HUES48 (cell line): ENCODE results near the gene RASSF7.

Experiments
- H3K27ac ChIP-seq: one replicate; pipeline ENCODE4 v1.7.0; 2013; ENCODE audit warnings: low read depth, low read length, inconsistent platforms
- H3K27me3 ChIP-seq: 2 replicates; pipeline ENCODE4 v1.6.1; 2013; ENCODE audit warnings: mild to moderate bottlenecking, low read length; ENCODE audit not compliant: control insufficient read depth, insufficient read depth
- H3K36me3 ChIP-seq: 2 replicates; pipeline ENCODE4 v1.6.1; 2013; ENCODE audit warnings: low read length; ENCODE audit not compliant: control insufficient read depth, insufficient read depth
- H3K4me1 ChIP-seq: 2 replicates; pipeline ENCODE4 v1.6.1; 2013; ENCODE audit warnings: mild to moderate bottlenecking, low read length; ENCODE audit not compliant: control insufficient read depth, insufficient read depth
- H3K4me3 ChIP-seq: 2 replicates; pipeline ENCODE4 v1.5.1; 2013; ENCODE audit warnings: mild to moderate bottlenecking, low read depth, low read length
- H3K9ac ChIP-seq: 2 replicates; pipeline ENCODE4 v1.6.1; 2013; ENCODE audit warnings: mild to moderate bottlenecking, low read depth, low read length, moderate library complexity
- H3K9me3 ChIP-seq: 2 replicates; pipeline ENCODE4 v1.6.1; 2013; ENCODE audit warnings: low read length; ENCODE audit not compliant: control insufficient read depth, insufficient read depth

RASSF7 gene

DNA sequence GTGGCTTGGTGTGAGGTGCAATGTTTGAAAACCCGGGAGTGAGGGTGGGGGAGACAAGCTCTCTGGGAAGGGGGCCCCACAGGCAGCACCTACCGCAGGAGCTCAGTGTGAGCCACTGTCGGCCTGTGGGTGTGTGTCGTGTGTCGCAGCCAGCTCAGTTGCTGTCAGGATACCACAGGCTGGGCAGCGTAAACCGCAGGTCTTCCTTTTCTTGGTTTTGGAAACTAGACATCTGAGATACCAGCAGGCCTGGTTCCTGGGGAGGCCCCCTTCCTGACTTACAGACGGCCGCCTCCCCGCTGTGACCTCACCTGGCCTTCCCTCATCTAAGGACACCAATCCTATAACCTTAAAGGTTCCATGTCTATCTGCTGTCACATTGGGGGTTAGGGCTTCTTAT is 35.6 kb downstream of the RASSF7 start:
- Histone ChIP-seq H3K4me1 (no peaks in the 10 kb centered on the region), H3K27me3 (no peaks in the 10 kb centered on the region), H3K9ac (no peak overlapping the region), H3K27ac (no peak overlapping the region), H3K36me3 (peaks cover 90% of the 10 kb centered on the region), H3K4me3 (no peak overlapping the region), H3K9me3 (no peaks in the 10 kb centered on the region)

DNA sequence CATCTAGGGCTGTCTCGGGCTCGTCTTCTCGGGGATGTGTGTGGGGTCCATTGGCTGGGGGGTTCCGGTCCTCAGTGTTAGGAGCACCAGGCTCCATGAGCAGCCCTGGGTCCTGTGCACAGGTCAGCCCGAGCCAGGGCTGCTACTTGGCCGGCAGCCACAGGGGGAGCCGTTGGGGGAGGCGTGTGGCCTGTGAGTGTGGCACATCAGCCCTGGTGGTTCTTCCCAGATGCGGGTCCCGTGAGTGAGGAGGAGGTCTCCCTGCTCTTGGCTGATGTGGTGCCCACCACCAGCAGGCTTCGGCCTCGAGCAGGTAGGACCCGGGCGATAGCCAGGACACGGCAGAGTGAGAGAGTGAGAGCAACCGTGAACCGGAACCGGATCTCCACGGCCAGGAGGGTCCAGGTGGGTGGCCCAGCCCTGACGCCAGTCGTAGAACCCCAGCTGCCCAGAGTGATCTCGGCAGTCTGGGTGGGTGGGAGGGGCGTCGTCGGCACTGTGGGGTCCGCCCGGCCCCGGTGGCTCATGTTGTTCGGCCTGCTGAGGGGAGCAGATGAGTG is 36.5 kb downstream of the RASSF7 start:
- Histone ChIP-seq H3K9ac (no peak overlapping the region), H3K4me3 (no peak overlapping the region), H3K9me3 (no peaks in the 10 kb centered on the region), H3K27ac (no peak overlapping the region), H3K27me3 (no peaks in the 10 kb centered on the region), H3K36me3 (peaks cover 93% of the 10 kb centered on the region), H3K4me1 (no peaks in the 10 kb centered on the region)

DNA sequence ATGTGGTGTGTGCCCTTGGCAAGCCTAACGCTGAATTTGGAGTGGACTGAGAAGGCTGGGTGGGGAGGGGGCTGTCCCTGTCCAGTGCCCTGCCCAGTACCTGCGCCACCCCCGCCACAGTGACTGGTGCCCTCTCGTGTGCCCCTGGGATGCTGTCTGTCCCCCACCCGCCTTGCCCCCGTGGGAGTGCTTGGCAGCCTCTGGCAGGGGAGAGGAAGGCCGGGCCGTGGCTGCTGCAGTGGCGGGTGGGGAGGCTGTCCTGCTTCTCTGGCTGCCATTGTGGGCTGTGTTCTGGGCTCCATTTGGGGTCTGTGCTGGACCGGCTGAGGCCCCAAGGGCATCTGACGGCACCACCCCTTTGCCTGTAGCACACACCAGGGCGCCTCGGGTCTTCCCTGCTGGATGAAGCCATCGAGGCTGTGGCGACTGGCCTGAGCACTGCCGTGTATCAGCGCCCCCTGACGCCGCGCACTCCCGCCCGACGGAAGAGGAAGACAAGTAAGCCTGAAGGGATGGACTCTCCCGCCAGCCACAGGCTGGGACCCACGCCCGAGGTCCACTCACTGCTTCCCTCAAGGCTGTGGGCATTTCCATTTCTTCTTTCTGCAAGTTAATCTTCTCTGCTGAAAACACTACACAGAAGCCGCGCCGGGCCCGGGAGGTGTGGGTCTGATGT is 37.4 kb downstream of the RASSF7 start:
- Histone ChIP-seq H3K4me3 (no peak overlapping the region), H3K27me3 (no peaks in the 10 kb centered on the region), H3K9me3 (no peaks in the 10 kb centered on the region), H3K27ac (no peak overlapping the region), H3K9ac (no peak overlapping the region), H3K4me1 (no peaks in the 10 kb centered on the region), H3K36me3 (peaks cover 90% of the 10 kb centered on the region)

DNA sequence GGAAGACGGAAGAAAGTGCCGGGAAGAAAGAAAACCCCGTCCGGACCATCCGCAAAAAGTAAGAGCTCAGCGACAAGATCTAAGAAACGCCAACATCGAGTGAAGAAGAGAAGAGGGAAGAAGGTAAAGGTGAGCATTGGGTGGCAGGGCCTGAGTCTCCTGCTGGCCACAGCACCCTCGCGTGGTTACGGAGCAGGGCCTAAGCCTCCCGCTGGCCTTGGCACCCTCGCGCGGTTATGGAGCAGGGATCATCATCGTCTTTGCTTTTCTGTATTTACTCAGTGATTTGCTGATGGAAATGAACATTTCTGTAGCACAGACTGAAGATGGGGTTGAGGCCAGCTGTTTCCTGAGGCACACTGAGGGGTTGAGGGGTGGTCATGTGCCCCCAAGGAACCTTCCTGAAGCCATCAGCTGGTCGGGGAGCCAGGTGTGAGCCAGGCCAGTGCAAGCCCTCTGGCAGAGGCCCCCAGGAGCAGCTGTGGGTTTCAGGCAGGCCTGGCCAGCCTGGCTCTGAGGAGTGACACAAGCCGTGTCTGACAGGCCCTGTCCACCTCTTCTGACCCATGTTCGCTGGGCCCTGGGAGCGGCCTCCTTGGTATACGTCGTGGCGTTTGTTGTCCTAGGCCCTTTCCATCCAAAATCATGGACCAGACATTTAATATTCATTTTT is 40.9 kb downstream of the RASSF7 start:
- Histone ChIP-seq H3K36me3 (peaks cover 90% of the 10 kb centered on the region), H3K27me3 (no peaks in the 10 kb centered on the region), H3K4me1 (no peaks in the 10 kb centered on the region), H3K27ac (no peak overlapping the region), H3K4me3 (no peak overlapping the region), H3K9ac (no peak overlapping the region), H3K9me3 (no peaks in the 10 kb centered on the region)

DNA sequence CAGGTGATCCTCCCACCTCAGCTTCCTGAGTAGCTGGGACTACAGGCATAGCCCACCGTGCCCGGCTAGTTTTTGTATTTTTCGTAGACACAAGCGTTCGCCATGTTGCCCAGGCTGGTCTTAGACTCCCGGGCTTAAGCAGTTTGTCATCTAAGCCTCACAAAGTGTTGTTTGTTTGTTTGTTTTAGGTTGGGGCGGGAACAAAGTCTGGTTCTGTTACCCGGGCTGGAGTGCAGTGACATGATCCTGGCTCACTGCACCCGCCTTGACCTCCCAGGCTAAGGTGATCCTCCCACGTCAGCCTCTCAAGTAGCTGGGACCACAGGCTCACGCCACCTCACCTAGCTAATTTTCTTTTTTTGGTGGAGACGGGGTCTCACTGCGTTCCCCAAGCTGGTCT is 42.4 kb downstream of the RASSF7 start:
- Histone ChIP-seq H3K9ac (no peak overlapping the region), H3K27me3 (no peaks in the 10 kb centered on the region), H3K27ac (no peak overlapping the region), H3K36me3 (peaks cover 92% of the 10 kb centered on the region), H3K4me1 (no peaks in the 10 kb centered on the region), H3K9me3 (no peaks in the 10 kb centered on the region), H3K4me3 (no peak overlapping the region)

DNA sequence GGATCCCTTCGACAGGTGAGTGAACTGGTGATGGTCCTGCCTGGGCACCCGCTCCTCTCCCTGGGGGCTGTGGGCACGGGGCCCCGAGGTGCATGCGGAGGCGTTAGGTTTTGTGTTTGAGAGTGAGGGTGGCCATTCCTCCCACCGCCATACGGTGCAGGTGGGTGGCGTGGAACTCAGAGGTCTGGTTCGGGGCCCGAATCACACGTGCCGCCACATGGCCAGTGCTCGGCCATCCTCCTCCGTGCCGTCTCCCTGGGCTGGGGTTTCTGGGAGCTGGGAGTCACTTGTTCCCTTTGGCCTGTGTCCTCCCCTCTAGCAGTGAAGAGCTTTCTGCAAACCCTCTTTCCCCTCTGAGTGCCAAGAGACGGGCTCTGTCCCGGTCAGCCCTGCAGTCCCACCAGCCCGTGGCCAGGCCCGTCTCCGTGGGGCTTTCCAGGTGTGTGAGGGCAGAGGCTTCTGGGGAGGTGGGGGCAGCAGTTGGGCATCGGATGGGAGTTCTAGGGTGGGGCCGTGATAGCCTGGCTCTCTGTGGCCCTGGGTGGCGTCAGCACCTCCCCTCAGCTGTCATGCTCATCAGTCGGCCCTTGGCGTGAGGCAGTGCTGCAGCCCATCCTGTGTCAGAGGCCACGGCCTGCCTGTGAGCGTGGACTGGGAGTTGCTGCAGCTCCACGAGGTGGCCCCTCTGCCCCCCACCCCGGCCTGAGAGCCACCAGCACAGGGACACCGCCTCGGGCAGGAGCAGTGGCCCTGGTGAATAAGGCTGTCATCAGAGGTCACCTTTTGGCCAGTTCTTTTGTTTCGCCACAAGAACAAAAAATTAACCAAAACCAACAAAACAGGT is 44.7 kb downstream of the RASSF7 start:
- peaks cover 95% of the 10 kb centered on the region for H3K36me3 ChIP-seq

DNA sequence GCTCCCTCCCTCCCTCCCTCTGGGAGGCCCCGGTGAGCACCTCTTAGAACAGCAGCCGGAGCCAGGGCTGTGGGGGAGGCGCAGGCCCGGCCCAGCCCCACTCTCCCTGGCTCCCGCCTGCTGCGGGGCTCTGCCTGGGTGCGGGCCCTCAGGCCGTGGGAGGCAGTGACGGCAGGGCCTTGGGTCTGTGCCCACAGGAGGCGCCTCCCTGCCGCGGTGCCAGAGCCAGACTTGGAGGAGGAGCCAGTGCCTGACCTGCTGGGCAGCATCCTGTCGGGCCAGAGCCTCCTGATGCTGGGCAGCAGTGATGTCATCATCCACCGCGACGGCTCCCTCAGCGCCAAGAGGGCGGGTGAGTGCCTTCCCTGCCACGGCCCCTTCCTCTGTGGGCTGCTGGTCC is 45.5 kb downstream of the RASSF7 start:
- no peak overlapping the region for H3K27ac ChIP-seq

More for the DNA sequence above, 44.7 kb downstream of the RASSF7 start:
- no peaks in the 10 kb centered on the region for H3K4me1 ChIP-seq
- H3K9ac ChIP-seq, result no peak overlapping the region
- H3K9me3 ChIP-seq, result no peaks in the 10 kb centered on the region
- H3K4me3 ChIP-seq, result no peak overlapping the region
- no peak overlapping the region for H3K27ac ChIP-seq
- H3K27me3 ChIP-seq, result no peaks in the 10 kb centered on the region

DNA sequence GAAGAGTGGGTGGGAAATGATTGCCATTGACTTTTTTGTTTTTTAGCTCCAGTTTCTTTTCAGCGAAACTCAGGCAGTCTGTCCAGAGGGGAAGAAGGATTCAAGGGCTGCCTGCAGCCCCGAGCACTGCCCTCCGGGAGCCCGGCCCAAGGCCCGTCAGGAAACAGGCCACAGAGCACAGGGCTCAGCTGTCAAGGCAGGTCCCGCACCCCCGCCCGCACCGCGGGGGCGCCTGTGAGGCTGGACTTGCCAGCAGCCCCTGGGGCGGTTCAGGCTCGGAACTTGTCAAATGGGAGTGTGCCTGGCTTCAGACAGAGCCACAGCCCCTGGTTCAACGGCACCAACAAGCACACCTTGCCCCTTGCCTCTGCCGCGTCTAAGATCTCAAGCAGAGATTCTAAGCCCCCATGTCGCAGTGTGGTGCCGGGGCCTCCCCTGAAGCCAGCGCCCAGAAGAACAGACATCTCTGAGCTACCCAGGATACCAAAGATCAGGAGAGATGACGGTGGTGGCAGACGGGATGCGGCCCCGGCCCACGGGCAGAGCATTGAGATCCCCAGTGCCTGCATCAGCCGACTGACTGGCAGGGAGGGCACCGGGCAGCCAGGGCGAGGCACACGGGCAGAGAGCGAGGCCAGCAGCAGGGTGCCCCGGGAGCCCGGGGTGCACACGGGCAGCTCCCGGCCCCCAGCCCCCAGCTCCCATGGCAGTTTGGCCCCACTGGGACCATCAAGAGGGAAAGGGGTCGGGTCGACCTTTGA is 46.4 kb downstream of the RASSF7 start:
- Histone ChIP-seq H3K9ac (no peak overlapping the region), H3K4me1 (no peaks in the 10 kb centered on the region), H3K27me3 (no peaks in the 10 kb centered on the region), H3K4me3 (no peak overlapping the region), H3K9me3 (no peaks in the 10 kb centered on the region), H3K27ac (no peak overlapping the region), H3K36me3 (peaks cover 98% of the 10 kb centered on the region)

More for the DNA sequence above, 45.5 kb downstream of the RASSF7 start:
- Histone ChIP-seq H3K9ac (no peak overlapping the region), H3K27me3 (no peaks in the 10 kb centered on the region), H3K4me3 (no peak overlapping the region), H3K9me3 (no peaks in the 10 kb centered on the region), H3K36me3 (peaks cover 98% of the 10 kb centered on the region), H3K4me1 (no peaks in the 10 kb centered on the region)

DNA sequence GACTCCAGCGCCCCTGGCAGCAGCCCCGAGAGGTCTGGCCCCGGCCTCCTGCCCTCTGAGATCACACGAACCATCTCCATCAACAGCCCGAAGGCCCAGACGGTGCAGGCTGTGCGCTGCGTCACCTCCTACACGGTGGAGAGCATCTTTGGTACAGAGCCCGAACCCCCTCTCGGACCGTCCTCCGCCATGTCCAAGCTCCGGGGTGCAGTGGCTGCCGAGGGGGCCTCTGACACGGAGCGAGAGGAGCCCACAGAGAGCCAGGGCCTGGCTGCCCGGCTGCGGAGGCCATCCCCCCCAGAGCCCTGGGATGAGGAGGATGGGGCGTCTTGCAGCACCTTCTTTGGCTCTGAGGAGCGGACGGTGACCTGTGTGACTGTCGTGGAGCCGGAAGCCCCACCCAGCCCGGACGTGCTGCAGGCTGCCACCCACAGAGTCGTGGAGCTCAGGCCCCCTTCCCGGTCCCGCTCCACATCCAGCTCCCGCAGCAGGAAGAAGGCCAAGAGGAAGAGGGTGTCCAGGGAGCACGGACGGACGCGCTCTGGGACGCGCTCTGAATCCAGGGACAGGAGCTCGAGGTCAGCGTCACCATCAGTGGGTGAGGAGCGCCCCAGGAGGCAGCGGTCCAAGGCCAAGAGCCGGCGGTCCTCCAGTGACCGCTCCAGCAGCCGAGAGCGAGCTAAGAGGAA is 47.3 kb downstream of the RASSF7 start:
- no peaks in the 10 kb centered on the region for H3K27me3 ChIP-seq
- no peak overlapping the region for H3K9ac ChIP-seq
- H3K9me3 ChIP-seq, result no peaks in the 10 kb centered on the region
- H3K4me1 ChIP-seq, result no peaks in the 10 kb centered on the region
- H3K4me3 ChIP-seq, result no peak overlapping the region
- H3K36me3 ChIP-seq, result peaks cover 100% of the 10 kb centered on the region
- no peak overlapping the region for H3K27ac ChIP-seq

DNA sequence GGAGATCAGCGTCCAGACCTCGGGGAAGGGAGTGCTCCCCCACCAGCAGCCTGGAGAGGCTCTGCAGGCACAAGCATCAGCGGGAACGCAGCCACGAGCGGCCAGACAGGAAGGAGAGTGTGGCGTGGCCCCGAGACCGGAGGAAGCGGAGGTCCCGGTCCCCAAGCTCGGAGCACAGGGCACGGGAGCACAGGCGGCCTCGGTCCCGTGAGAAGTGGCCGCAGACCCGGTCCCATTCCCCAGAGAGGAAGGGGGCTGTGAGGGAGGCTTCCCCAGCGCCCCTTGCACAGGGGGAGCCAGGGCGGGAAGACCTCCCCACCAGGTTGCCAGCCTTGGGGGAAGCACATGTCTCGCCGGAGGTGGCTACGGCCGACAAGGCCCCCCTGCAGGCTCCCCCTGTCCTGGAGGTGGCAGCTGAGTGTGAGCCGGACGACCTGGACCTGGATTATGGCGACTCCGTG is 48.1 kb downstream of the RASSF7 start:
- Histone ChIP-seq H3K27ac (no peak overlapping the region), H3K9ac (no peak overlapping the region), H3K9me3 (no peaks in the 10 kb centered on the region), H3K4me3 (no peak overlapping the region), H3K4me1 (no peaks in the 10 kb centered on the region), H3K27me3 (no peaks in the 10 kb centered on the region), H3K36me3 (peaks cover 95% of the 10 kb centered on the region)
